ENCODE data around the gene PGAP2. TPM values are rescaled to one million over a fixed set of nuclear protein-coding genes. Genes with fewer than 3 reads are reported as not detected.
"Not testable (repeated sequence)": the region's sequence is repeated elsewhere in the genome, so short reads cannot be mapped to it uniquely, and the experiment has no call there.

PGAP2 gene
- total RNA-seq, 1 donor from 2014 or later = 7.7 TPM

- DNase-seq (ENCODE audit: low read depth in 2 of 2) = peak; percentile 86 to 95
Measured at GRCh38 chr11:3854977-3855807, 46.8 kb downstream of the PGAP2 start, which contains the start of gene STIM1. Gene STIM1 (plus strand): TSS chr11:3855664. CDS start chr11:3856271, 607 bp downstream.

GRCh38 chr11:3855808-3856491, 47.6 kb downstream of the PGAP2 start:
- no peak for DNase-seq (ENCODE audit: low read depth in 2 of 2)

- no peak for DNase-seq (ENCODE audit: low read depth in 2 of 2)
Measured at GRCh38 chr11:3856856-3857553, 48.6 kb downstream of the PGAP2 start.

GRCh38 chr11:3857628-3858027, 49.3 kb downstream of the PGAP2 start:
- no peak for DNase-seq (ENCODE audit: low read depth in 2 of 2)

GRCh38 chr11:3859373-3859881, 51.1 kb downstream of the PGAP2 start:
- no peak for DNase-seq (ENCODE audit: low read depth in 2 of 2)

GRCh38 chr11:3860375-3860774, 52.0 kb downstream of the PGAP2 start:
- DNase-seq (ENCODE audit: low read depth in 2 of 2) = no peak

GRCh38 chr11:3860898-3861393, 52.6 kb downstream of the PGAP2 start:
- DNase-seq (ENCODE audit: low read depth in 2 of 2) = not testable (repeated sequence)

GRCh38 chr11:3861683-3862082, 53.3 kb downstream of the PGAP2 start:
- no peak for DNase-seq (ENCODE audit: low read depth in 2 of 2)

GRCh38 chr11:3865388-3866193, 57.2 kb downstream of the PGAP2 start:
- peak in 1 of 2 donors; percentile 84 for DNase-seq (ENCODE audit: low read depth in 2 of 2)

GRCh38 chr11:3866206-3866605, 57.8 kb downstream of the PGAP2 start:
- peak in 1 of 2 donors; percentile 48 for DNase-seq (ENCODE audit: low read depth in 2 of 2)

GRCh38 chr11:3866836-3867208, 58.5 kb downstream of the PGAP2 start:
- DNase-seq (ENCODE audit: low read depth in 2 of 2) = no peak

GRCh38 chr11:3867209-3868091, 59.1 kb downstream of the PGAP2 start:
- DNase-seq (ENCODE audit: low read depth in 2 of 2) = peak; percentile 72 to 85

- no peak for DNase-seq (ENCODE audit: low read depth in 2 of 2)
Measured at GRCh38 chr11:3873712-3874349, 65.5 kb downstream of the PGAP2 start.

Other genes with a start within 250 kb of the PGAP2 start
- gene ART5, start 166.6 kb upstream of the PGAP2 start, total RNA-seq = not detected in 2 replicates
- not detected in 2 replicates for gene ART1, start 163.4 kb upstream of the PGAP2 start, total RNA-seq
- gene CHRNA10, start 137.2 kb upstream of the PGAP2 start, total RNA-seq = 0.13 and 0.25 TPM in 2 replicates
- 82.4 and 106 TPM in 2 replicates for gene NUP98, start 11.0 kb upstream of the PGAP2 start, total RNA-seq
- 8.1 and 17.7 TPM in 2 replicates for gene RHOG, start 32.4 kb downstream of the PGAP2 start, total RNA-seq
- 15.7 and 26.6 TPM in 2 replicates for gene STIM1, start 47.1 kb downstream of the PGAP2 start, total RNA-seq